SIG-M5 (cell line): ENCODE results near the gene CDK2.

ENCODE experiments used
- DNase-seq: peaks from one replicate; lab custom pipeline; 2025; lab: John Stamatoyannopoulos, UW

CDK2 gene

DNA sequence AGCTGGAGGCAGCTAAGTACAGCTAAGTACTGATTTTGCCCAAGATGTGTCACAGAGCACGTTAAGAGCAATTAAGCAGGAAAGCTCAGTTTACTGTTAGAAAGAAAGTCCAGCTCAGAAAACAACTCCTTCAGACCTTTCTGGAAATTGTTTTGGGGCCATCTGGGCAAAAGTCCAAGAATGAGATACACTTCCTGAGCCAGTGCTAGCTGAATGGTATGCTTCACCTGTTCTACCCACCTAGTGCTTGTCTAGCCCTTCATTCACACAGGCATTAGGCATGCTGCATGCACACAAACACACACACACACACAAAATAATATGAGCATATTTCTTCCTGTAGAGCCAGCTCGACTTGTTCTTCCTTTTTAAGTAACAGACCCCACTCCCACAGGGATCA is 47.6 kb downstream of the CDK2 start:
- DNase-seq, result no peak

- no peak for DNase-seq
Measured at GRCh38 chr12:56017181-56017580, 50.6 kb downstream of the CDK2 start.

DNA sequence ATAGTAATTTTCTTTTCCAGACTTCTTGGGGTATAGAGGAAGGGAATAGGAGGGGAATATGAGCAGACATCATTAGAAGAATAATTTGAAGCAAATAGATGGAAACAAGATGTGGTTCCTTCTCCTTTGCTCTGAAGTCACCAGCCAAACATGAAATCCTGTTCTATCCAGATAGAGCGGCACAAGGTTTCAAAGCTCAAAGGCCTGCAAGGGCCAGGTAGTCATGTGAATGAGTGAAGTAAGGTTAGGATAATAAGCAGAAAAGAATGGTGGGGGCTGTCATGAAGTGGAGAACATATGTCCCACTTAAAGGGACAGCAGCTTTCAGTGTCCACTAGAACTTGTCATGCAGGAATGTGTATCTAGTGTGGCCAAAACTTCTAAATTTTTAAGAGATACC is 51.7 kb downstream of the CDK2 start:
- DNase-seq, result no peak

- no peak for DNase-seq
Measured at GRCh38 chr12:56020423-56021184, 54.0 kb downstream of the CDK2 start, which contains the start of gene IKZF4. Gene IKZF4, plus strand, starts transcription at chr12:56021043. Its CDS starts 451 bp downstream, at chr12:56021494.

- no peak for DNase-seq
Measured at GRCh38 chr12:56021889-56022497, 55.4 kb downstream of the CDK2 start.
